Upper lobe of left lung (tissue), 6 donors: ENCODE data around the gene HOXA1. TPM values are rescaled to one million over a fixed set of nuclear protein-coding genes. Genes with fewer than 3 reads are reported as not detected.
A peak's percentile ranks its signal among the peaks of the same experiment; 100 is the strongest.

Experiments used
- ATAC-seq, 2 donors: fragments of 200-7000 bp; cut with Tn5 transposase; one replicate each; pipeline ENCODE4 v1.9.1; 2022; ENCODE audit warnings: mild to moderate bottlenecking in 2 of 2, moderate library complexity in 2 of 2; ENCODE audit not compliant: low FRiP score in 2 of 2
- DNase-seq, 2 donors: peaks; one replicate each; pipeline ENCODE4 v3.0.0-alpha.2; 2019 to 2020
- H3K27ac ChIP-seq, 4 donors: fragments of 200-600 bp; sonication (generic); one replicate each; pipeline ENCODE4 v1.5.1; 2016 to 2019
- H3K27me3 ChIP-seq, 4 donors: fragments of 200-600 bp; sonication (generic); one replicate each; pipeline ENCODE4 v1.5.1; 2017 to 2019
- H3K36me3 ChIP-seq, 4 donors: fragments of 200-600 bp; sonication (generic); one replicate each; pipeline ENCODE4 v1.5.1; 2016 to 2019
- H3K4me1 ChIP-seq, 4 donors: fragments of 200-600 bp; sonication (generic); one replicate each; pipeline ENCODE4 v1.5.1; 2018 to 2019
- H3K4me3 ChIP-seq, 4 donors: fragments of 200-600 bp; sonication (generic); one replicate each; pipeline ENCODE4 v1.5.1; 2017 to 2019; ENCODE audit warnings: mild to moderate bottlenecking in 2 of 4, moderate library complexity in 1 of 4
- H3K9me3 ChIP-seq, 4 donors: fragments of 200-600 bp; sonication (generic); one replicate each; pipeline ENCODE4 v1.5.1; 2018 to 2019
- CTCF ChIP-seq, 6 experiments: fragments of 450-650 bp in 4 of 6; fragments of 200-600 bp in 2 of 6; sonication (generic) in 2 of 6; IDR thresholded peaks; one replicate each; pipeline ENCODE4 v1.5.1; 2016 to 2019; ENCODE audit warnings: antibody characterized with exemption in 6 of 6
- EP300 ChIP-seq, 4 donors: sonication (generic); formaldehyde crosslinking; IDR thresholded peaks; one replicate each; pipeline ENCODE4 v1.5.1; 2017; ENCODE audit warnings: antibody characterized with exemption in 4 of 4, control low read depth in 2 of 4
- POLR2A ChIP-seq, 4 donors: fragments of 450-650 bp; IDR thresholded peaks; one replicate each; pipeline ENCODE4 v1.5.1; 2016 to 2017; ENCODE audit warnings: antibody characterized with exemption in 4 of 4, mild to moderate bottlenecking in 2 of 4
- POLR2AphosphoS5 ChIP-seq, 2 donors: sonication (generic); formaldehyde crosslinking; IDR thresholded peaks; one replicate each; pipeline ENCODE4 v1.5.1; 2017; ENCODE audit warnings: antibody characterized with exemption in 2 of 2
- WGBS, 2 donors: methylation state at CpG; one replicate each; pipeline ENCODE4 v1.1.5; 2017 to 2018; 5-methylcytosine and 5-hydroxymethylcytosine counted together
- total RNA-seq, 6 donors: library from RNA; depleted of rRNA in 4 of 6; stranded (reverse); fragments of >200 nt in 4 of 6; gene quantifications; one replicate each; pipeline versions ENCODE4 v1.1.0 to v1.2.1, GENCODE V29; 2016 to 2021
- donor health status: DM: no; HTN: no; CAD: no; lungs with moderate emphysema.
- donor health status: DM: no; HTN: yes; CAD: no; lungs with severe emphysema.

HOXA1 gene
- total RNA-seq, 6 donors from 2014 or later: 0.46 to 2.1 (median 0.64) TPM; not detected in 3

DNA sequence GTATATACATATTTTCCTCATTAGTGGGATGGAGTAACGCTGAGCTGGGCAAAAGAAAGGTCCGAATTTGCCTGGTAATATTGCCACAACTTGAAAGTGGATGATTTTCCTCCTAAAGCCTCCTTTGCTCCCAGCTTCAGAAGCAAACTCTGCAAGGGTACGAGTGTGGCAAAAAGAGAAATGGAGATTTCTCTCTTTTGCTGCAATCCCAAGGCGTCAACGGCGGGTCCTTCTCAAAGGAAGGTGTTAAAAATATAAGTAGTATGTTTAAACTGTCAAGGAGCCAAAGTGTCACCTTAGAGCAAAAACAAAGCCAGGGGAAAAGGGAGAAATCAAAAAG lies 19.1 kb upstream of the HOXA1 start:
- Histone ChIP-seq H3K9me3 (no peaks in the 10 kb centered on the region), H3K4me1 (peaks cover 13 to 31% (median 25%) of the 10 kb centered on the region in 4 donors), H3K4me3 (peak overlapping the region; percentile 29 to 59 (median 44)), H3K27ac (peak overlapping the region; percentile 87 to 95 (median 90)), H3K36me3 (no peaks in the 10 kb centered on the region), H3K27me3 (peaks cover 0 to 3% (median 1%) of the 10 kb centered on the region in 4 donors)
- TF ChIP-seq EP300 (IDR thresholded peaks at IDR 0.05): no peak
- no peak for TF ChIP-seq POLR2A (IDR thresholded peaks at IDR 0.05)
- no peak for TF ChIP-seq POLR2AphosphoS5 (IDR thresholded peaks at IDR 0.05)
- no peak for TF ChIP-seq CTCF (IDR thresholded peaks at IDR 0.05)
- 29 to 39% methylated on average over 6 of the region's 6 CpGs for WGBS, 2 donors
- DNase-seq (no peak), ATAC-seq (no peak)

- H3K27me3 ChIP-seq: peaks cover 0 to 3% (median 1%) of the 10 kb centered on the region in 4 donors
- H3K27ac ChIP-seq: peak overlapping the region; percentile 89 to 95 (median 91)
- no peaks in the 10 kb centered on the region for H3K36me3 ChIP-seq
- DNase-seq: peak in 1 of 2 donors; percentile 80
- peak; percentile 3 to 60 for ATAC-seq
- H3K4me3 ChIP-seq: peak overlapping the region; percentile 46 to 76 (median 60)
- no peaks in the 10 kb centered on the region for H3K9me3 ChIP-seq
- peak in 1 of 2 donors; percentile 15 for TF ChIP-seq POLR2AphosphoS5 (IDR thresholded peaks at IDR 0.05)
- TF ChIP-seq POLR2A (IDR thresholded peaks at IDR 0.05): no peak
- H3K4me1 ChIP-seq: peaks cover 11 to 32% (median 27%) of the 10 kb centered on the region in 4 donors
- WGBS, 2 donors: 21 to 38% methylated on average over 12 to 16 of the region's 26 CpGs
Measured at GRCh38 chr7:27113991-27114769, 18.4 kb upstream of the HOXA1 start.

DNA sequence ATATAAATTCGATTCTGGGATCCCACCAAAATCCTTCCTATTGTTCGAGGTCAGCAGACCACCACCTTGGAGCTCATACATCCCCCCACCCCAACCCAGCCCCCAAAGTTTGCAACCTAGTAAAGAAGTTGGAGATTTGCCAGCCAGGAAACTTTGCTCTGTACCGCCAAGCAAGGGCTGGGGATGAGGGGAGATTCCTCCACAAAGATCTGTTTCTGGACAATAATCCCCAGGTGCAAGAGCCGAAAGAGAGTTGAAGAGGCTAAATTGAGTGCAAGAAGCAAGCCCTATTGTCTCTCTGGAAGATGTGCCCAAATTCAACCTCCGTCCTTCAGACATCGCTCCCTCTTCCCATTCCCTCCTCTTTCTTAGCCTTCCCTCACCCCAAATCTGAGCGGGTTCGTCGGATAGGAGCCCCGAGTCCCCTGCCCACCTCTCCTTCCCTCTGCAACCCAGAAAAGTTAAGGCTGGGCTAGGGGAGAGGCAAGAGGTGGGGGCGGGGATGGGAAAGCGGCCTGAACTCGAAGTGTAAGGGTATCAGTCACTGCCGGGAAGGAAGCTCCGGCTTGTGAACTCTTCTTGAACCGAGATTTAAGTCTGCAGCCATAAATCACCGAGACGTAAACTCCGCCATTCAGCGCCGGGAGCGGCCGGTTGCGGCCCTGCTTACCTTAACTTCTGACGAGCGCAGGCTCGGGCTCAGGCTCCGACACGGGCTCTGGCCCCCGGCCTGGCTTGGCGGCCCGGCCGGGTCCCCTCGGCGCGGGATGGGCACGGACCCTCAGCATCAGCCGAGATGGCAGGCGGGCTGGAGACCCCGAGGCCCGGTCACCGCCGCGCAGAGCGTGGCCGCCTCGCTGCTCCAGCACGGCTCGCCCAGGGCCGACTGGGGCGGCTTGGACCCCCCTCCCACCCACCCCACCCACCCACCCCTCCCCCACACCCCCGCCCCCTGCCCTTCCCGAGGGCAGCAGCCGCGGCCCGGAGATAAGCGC lies 17.5 kb upstream of the HOXA1 start:
- ATAC-seq (peak in 1 of 2 donors; percentile 60), DNase-seq (peak in 1 of 2 donors; percentile 88)
- Histone ChIP-seq H3K27me3 (peaks cover 0 to 3% (median 1%) of the 10 kb centered on the region in 4 donors), H3K4me3 (peak overlapping the region; percentile 46 to 76 (median 60)), H3K36me3 (no peaks in the 10 kb centered on the region), H3K4me1 (peaks cover 16 to 33% (median 28%) of the 10 kb centered on the region in 4 donors), H3K27ac (peak overlapping the region; percentile 89 to 95 (median 91)), H3K9me3 (no peaks in the 10 kb centered on the region)
- TF ChIP-seq POLR2A (IDR thresholded peaks at IDR 0.05) (peak in 2 of 4 donors; percentile 25 to 41), CTCF (IDR thresholded peaks at IDR 0.05) (no peak), POLR2AphosphoS5 (IDR thresholded peaks at IDR 0.05) (peak; percentile 78 to 80), EP300 (IDR thresholded peaks at IDR 0.05) (peak in 3 of 4 donors; percentile 62 to 71 (median 70))
- 39 to 63% methylated on average over 27 to 30 of the region's 57 CpGs for WGBS, 2 donors

DNA sequence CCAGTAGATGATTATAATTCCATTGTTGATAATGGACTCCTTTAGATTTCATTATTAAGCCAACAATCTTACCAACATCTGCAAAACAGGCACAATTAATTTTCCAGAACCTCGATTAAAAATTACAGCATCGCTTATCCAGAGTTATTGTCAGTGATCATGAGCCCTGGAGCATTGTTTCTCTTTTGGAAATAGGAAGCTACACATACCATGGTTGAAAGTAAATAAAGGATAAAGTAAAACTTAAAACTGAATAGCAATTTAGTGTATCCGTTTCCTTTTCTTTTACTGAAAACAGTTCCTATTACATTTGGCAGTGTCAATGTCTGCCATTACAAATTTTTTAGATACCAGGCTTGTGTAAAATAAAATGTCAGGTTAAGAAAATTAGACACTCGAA lies 16.6 kb upstream of the HOXA1 start:
- no peaks in the 10 kb centered on the region for H3K9me3 ChIP-seq
- H3K4me1 ChIP-seq: peaks cover 16 to 34% (median 30%) of the 10 kb centered on the region in 4 donors
- 25 to 41% methylated on average over 4 of the region's 4 CpGs for WGBS, 2 donors
- DNase-seq (no peak), ATAC-seq (no peak)
- peak overlapping the region in 3 of 4 donors; percentile 60 to 95 (median 92) for H3K27ac ChIP-seq
- peaks cover 0 to 3% (median 0%) of the 10 kb centered on the region in 4 donors for H3K27me3 ChIP-seq
- no peaks in the 10 kb centered on the region for H3K36me3 ChIP-seq
- no peak for TF ChIP-seq POLR2A (IDR thresholded peaks at IDR 0.05)
- no peak for TF ChIP-seq POLR2AphosphoS5 (IDR thresholded peaks at IDR 0.05)
- TF ChIP-seq CTCF (IDR thresholded peaks at IDR 0.05): no peak
- no peak for TF ChIP-seq EP300 (IDR thresholded peaks at IDR 0.05)
- H3K4me3 ChIP-seq: peak overlapping the region in 1 of 4 donors; percentile 72
